HCT116 (cell line): ENCODE measurements around the gene EML4. TPM values are rescaled to one million over a fixed set of nuclear protein-coding genes. Genes with fewer than 3 reads are reported as not detected.

Experiments used
- ATAC-seq: fragments of 200-7000 bp; cut with Tn5 transposase; 2 replicates; pipeline ENCODE4 v1.9.1; 2020; ENCODE audit warnings: mild to moderate bottlenecking, moderate library complexity
- BruUV-seq: library from RNA; stranded (reverse); fragments of 400-500 nt; replicated peaks from 2 replicates; lab custom pipeline; 2021; lab: Mats Ljungman, UMichigan
- CTCF ChIA-PET: fragments of 300-600 bp; sonication (Branson Sonifier 250); formaldehyde crosslinking; loops from one replicate; lab custom pipeline; 2021; ENCODE audit warnings: antibody characterized with exemption; lab: Charles Lee
- POLR2A ChIA-PET: fragments of 300-600, 350-600 bp; sonication (Branson Sonifier 250); formaldehyde crosslinking; loops from one replicate; lab custom pipeline; 2021; ENCODE audit warnings: antibody characterized with exemption; lab: Charles Lee
- RAD21 ChIA-PET, 2 experiments: fragments of 300-600 bp; sonication (Branson Sonifier 250); formaldehyde crosslinking; loops; one replicate each; lab custom pipeline; 2023; ENCODE audit warnings: low total read pairs in 2 of 2; ENCODE audit not compliant: uncharacterized antibody in 2 of 2, unreplicated experiment in 2 of 2, low non-redundant PET in 1 of 2; lab: Charles Lee
- DNase-seq: peaks from one replicate; pipeline ENCODE4 v3.0.0-alpha.2; 2010; ENCODE audit warnings: low read depth, low spot score
- H2AFZ ChIP-seq: fragments of 200-600 bp; shearing (Covaris generic), sonication (generic); 2 replicates; pipeline ENCODE4 v1.6.1; 2017; ENCODE audit warnings: low read depth, mixed run types, mixed read lengths, antibody characterized with exemption, low read length; ENCODE audit not compliant: poor library complexity, severe bottlenecking
- H3K27ac ChIP-seq: 2 replicates; pipeline ENCODE4 v1.5.1; 2012; ENCODE audit warnings: low read depth, low read length
- H3K27me3 ChIP-seq: fragments of 200-600 bp; sonication (generic); 2 replicates; pipeline ENCODE4 v1.6.1; 2016; ENCODE audit warnings: mixed run types, low read length, mixed read lengths; ENCODE audit not compliant: insufficient read depth
- H3K36me3 ChIP-seq, 2 experiments: fragments of 200-500 bp in 1 of 2; fragments of 200-600 bp in 1 of 2; sonication (Bioruptor generic) in 1 of 2; sonication (generic) in 1 of 2; 2 replicates each; pipeline versions ENCODE4 v1.5.1 to v1.6.1; 2014 to 2016; ENCODE audit warnings: low read length in 2 of 2, inconsistent platforms in 1 of 2, mixed read lengths in 1 of 2, mixed run types in 1 of 2; ENCODE audit not compliant: insufficient read depth in 2 of 2, control insufficient read depth in 1 of 2
- H3K4me1 ChIP-seq, 2 experiments: fragments of 200-600 bp in 1 of 2; sonication (generic) in 1 of 2; 2 replicates each; pipeline versions ENCODE4 v1.5.1 to v1.6.1; 2012 to 2017; ENCODE audit warnings: low read length in 2 of 2, inconsistent platforms in 1 of 2, mild to moderate bottlenecking in 1 of 2, mixed read lengths in 1 of 2, mixed run types in 1 of 2, moderate library complexity in 1 of 2; ENCODE audit not compliant: insufficient read depth in 2 of 2, control insufficient read depth in 1 of 2
- H3K4me2 ChIP-seq: fragments of 200-600 bp; sonication (generic); 2 replicates; pipeline ENCODE4 v1.6.1; 2017; ENCODE audit warnings: mixed run types, low read length, mixed read lengths
- H3K4me3 ChIP-seq, 2 experiments: fragments of 200-600 bp in 1 of 2; sonication (generic) in 1 of 2; replicated peaks in 1 of 2; 2 replicates each; pipeline ENCODE4 v1.5.1; 2011 to 2016; ENCODE audit warnings: low read length in 2 of 2, control low read depth in 1 of 2, low read depth in 1 of 2, mild to moderate bottlenecking in 1 of 2, mixed read lengths in 1 of 2, mixed run types in 1 of 2
- H3K79me2 ChIP-seq: fragments of 200-600 bp; sonication (generic); 2 replicates; pipeline ENCODE4 v1.6.1; 2017; ENCODE audit warnings: mild to moderate bottlenecking, mixed run types, low read length, moderate library complexity, mixed read lengths; ENCODE audit not compliant: insufficient read depth
- H3K9ac ChIP-seq: fragments of 200-600 bp; sonication (generic); 2 replicates; pipeline ENCODE4 v1.6.1; 2016; ENCODE audit warnings: low read length, mixed read lengths
- H3K9me2 ChIP-seq: fragments of 200-600 bp; sonication (generic), shearing (Covaris generic); 2 replicates; pipeline ENCODE4 v1.6.1; 2017; ENCODE audit warnings: mixed run types, mild to moderate bottlenecking, moderate library complexity; ENCODE audit not compliant: insufficient read depth
- H3K9me3 ChIP-seq, 2 experiments: fragments of 200-500 bp in 1 of 2; fragments of 200-600 bp in 1 of 2; sonication (Bioruptor generic) in 1 of 2; sonication (generic) in 1 of 2; 2 replicates each; pipeline ENCODE4 v1.6.1; 2014 to 2017; ENCODE audit warnings: low read length in 2 of 2, mixed read lengths in 2 of 2, inconsistent platforms in 1 of 2, low read depth in 1 of 2, mild to moderate bottlenecking in 1 of 2, mixed run types in 1 of 2, moderate library complexity in 1 of 2; ENCODE audit not compliant: control insufficient read depth in 1 of 2, insufficient read depth in 1 of 2
- H4K20me1 ChIP-seq: fragments of 200-600 bp; sonication (generic), shearing (Covaris generic); 2 replicates; pipeline ENCODE4 v1.6.1; 2017; ENCODE audit warnings: mixed run types, mild to moderate bottlenecking, moderate library complexity; ENCODE audit not compliant: insufficient read depth
- CBX3 ChIP-seq: IDR thresholded peaks from 2 replicates; pipeline ENCODE4 v1.6.1; 2012; ENCODE audit warnings: low read depth
- CEBPB ChIP-seq: IDR thresholded peaks from 2 replicates; pipeline ENCODE4 v1.6.1; 2012; ENCODE audit warnings: low read depth
- CTCF ChIP-seq, 3 experiments: fragments of 200-600 bp in 1 of 3; sonication (generic) in 1 of 3; IDR thresholded peaks in 2 of 3; conservative IDR thresholded peaks in 1 of 3; 2 replicates each; pipeline ENCODE4 v1.5.1; 2012 to 2017; ENCODE audit warnings: low read depth in 2 of 3, low read length in 2 of 3, antibody characterized with exemption in 1 of 3, borderline replicate concordance in 1 of 3, control low read depth in 1 of 3, mild to moderate bottlenecking in 1 of 3, mixed read lengths in 1 of 3, mixed run types in 1 of 3, moderate library complexity in 1 of 3; ENCODE audit not compliant: insufficient read depth in 1 of 3
- EGR1 ChIP-seq: IDR thresholded peaks from 2 replicates; pipeline ENCODE4 v1.6.1; 2012; ENCODE audit warnings: low read depth
- ELF1 ChIP-seq: IDR thresholded peaks from 2 replicates; pipeline ENCODE4 v1.6.1; 2012; ENCODE audit warnings: low read depth, borderline replicate concordance
- EZH2 ChIP-seq: fragments of 200-600 bp; sonication (generic); IDR thresholded peaks from 2 replicates; pipeline ENCODE4 v1.6.1; 2017; ENCODE audit warnings: antibody characterized with exemption, mixed run types
- EZH2phosphoT487 ChIP-seq: fragments of 200-600 bp; IDR thresholded peaks from 2 replicates; pipeline ENCODE4 v1.6.1; 2018; ENCODE audit warnings: antibody characterized with exemption, borderline replicate concordance
- FOSL1 ChIP-seq: IDR thresholded peaks from 2 replicates; pipeline ENCODE4 v1.6.1; 2012; ENCODE audit warnings: low read depth
- JUND ChIP-seq: IDR thresholded peaks from 2 replicates; pipeline ENCODE4 v1.6.1; 2012
- POLR2AphosphoS5 ChIP-seq: IDR thresholded peaks from 2 replicates; pipeline ENCODE4 v1.6.1; 2011; ENCODE audit warnings: mild to moderate bottlenecking, low read depth, low read length, moderate library complexity
- RAD21 ChIP-seq: IDR thresholded peaks from 2 replicates; pipeline ENCODE4 v1.6.1; 2012; ENCODE audit warnings: low read depth, mild to moderate bottlenecking
- SIN3A ChIP-seq: IDR thresholded peaks from 2 replicates; pipeline ENCODE4 v1.6.1; 2012; ENCODE audit warnings: low read depth
- SP1 ChIP-seq: IDR thresholded peaks from 2 replicates; pipeline ENCODE4 v1.6.1; 2012; ENCODE audit warnings: low read depth
- SRF ChIP-seq: IDR thresholded peaks from 2 replicates; pipeline ENCODE4 v1.6.1; 2012; ENCODE audit warnings: low read depth
- TCF7L2 ChIP-seq: IDR thresholded peaks from 2 replicates; pipeline ENCODE4 v1.7.0; 2011; ENCODE audit warnings: borderline replicate concordance, inconsistent platforms; ENCODE audit not compliant: insufficient read depth, insufficient read length; ENCODE audit errors: extremely low read depth
- ZBTB33 ChIP-seq: IDR thresholded peaks from 2 replicates; pipeline ENCODE4 v1.6.1; 2011; ENCODE audit warnings: mild to moderate bottlenecking, low read length, moderate library complexity; ENCODE audit not compliant: insufficient replicate concordance; ENCODE audit errors: extremely low read depth
- ZFX ChIP-seq: fragments of 450-650 bp; IDR thresholded peaks from 2 replicates; pipeline ENCODE4 v1.6.1; 2017
- ZNF274 ChIP-seq: fragments of 200-500 bp; sonication (Bioruptor generic); IDR thresholded peaks from 2 replicates; pipeline ENCODE4 v1.6.1; 2014; ENCODE audit warnings: mild to moderate bottlenecking, low read depth, low read length, inconsistent platforms
- intact Hi-C: fragments of 100-400 bp; cut with micrococcal nuclease; formaldehyde crosslinking; loops from 2 replicates; pipeline ENCODE4 v1.10.0; 2022
- total RNA-seq: library from RNA; stranded (reverse); gene quantifications from one replicate; pipeline ENCODE4 v1.2.1, GENCODE V29; 2021; ENCODE audit not compliant: unreplicated experiment
- TF ChIP-seq, protein P1 (sequence below): IDR thresholded peaks from 2 replicates; pipeline ENCODE4 v1.6.1; 2012; ENCODE audit warnings: low read depth
- TF ChIP-seq, protein P2 (sequence below): IDR thresholded peaks from 2 replicates; pipeline ENCODE4 v1.6.1; 2012

EML4 gene
- total RNA-seq, 1 experiment from 2014 or later, result 53.5 TPM

DNA sequence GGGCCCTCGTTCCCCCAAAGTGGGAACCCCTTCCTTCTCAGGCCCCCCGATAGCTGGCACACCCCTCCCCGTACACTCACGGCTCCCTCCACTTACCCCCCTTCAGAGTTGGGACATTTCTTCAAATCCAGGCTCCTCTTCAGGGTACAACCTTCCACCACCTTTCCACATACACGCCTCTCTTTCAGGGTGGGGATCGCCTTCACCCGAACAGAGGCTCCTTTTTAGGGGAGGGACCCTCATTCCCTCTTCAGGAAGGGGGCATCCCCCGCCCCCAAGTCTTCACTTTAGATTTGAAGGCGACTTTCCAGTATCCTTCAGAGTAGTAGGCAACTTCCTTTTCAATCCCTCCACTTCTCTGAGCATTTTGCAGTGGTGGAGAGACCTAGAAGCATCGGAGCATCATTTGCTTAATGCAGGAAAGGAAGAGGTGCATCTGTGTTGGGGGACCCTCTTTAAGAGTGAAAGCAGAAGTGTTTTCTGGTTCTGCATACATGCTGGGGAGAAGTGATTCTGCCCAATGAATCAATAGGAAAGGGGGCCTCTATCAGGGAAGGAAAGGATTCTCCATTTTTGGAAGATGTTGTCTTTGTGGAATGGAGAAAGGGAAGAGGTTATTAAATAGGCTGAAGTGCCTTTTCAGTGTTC lies 845 bp downstream of the EML4 start:
- Histone ChIP-seq H3K9me2 (no peaks in the 10 kb centered on the region), H3K4me3 (peak overlapping the region; percentile 84 to 87), H3K27ac (peak overlapping the region; percentile 62), H3K4me1 (peaks cover 7 to 27% of the 10 kb centered on the region in 2 experiments), H2AFZ (no peak overlapping the region), H3K36me3 (no peaks in the 10 kb centered on the region), H3K9ac (peak overlapping the region; percentile 87), H3K79me2 (peaks cover 55% of the 10 kb centered on the region), H3K27me3 (no peaks in the 10 kb centered on the region), H4K20me1 (no peaks in the 10 kb centered on the region), H3K9me3 (no peaks in the 10 kb centered on the region), H3K4me2 (peak overlapping the region; percentile 90)
- DNase-seq, result no peak
- intact Hi-C loops, result no loop called here
- ChIA-PET CTCF (no interaction called here), POLR2A (no interaction called here), RAD21 (no interaction called here)
- TSS peak; percentile 35 for BruUV-seq
- ATAC-seq, result no peak
- no peak for TF ChIP-seq EZH2
- no peak for TF ChIP-seq SP1
- no peak for TF ChIP-seq SIN3A
- TF ChIP-seq ZBTB33, result no peak
- no peak for TF ChIP-seq CBX3
- no peak for TF ChIP-seq TCF7L2
- TF ChIP-seq JUND, result no peak
- TF ChIP-seq, protein P1, sequence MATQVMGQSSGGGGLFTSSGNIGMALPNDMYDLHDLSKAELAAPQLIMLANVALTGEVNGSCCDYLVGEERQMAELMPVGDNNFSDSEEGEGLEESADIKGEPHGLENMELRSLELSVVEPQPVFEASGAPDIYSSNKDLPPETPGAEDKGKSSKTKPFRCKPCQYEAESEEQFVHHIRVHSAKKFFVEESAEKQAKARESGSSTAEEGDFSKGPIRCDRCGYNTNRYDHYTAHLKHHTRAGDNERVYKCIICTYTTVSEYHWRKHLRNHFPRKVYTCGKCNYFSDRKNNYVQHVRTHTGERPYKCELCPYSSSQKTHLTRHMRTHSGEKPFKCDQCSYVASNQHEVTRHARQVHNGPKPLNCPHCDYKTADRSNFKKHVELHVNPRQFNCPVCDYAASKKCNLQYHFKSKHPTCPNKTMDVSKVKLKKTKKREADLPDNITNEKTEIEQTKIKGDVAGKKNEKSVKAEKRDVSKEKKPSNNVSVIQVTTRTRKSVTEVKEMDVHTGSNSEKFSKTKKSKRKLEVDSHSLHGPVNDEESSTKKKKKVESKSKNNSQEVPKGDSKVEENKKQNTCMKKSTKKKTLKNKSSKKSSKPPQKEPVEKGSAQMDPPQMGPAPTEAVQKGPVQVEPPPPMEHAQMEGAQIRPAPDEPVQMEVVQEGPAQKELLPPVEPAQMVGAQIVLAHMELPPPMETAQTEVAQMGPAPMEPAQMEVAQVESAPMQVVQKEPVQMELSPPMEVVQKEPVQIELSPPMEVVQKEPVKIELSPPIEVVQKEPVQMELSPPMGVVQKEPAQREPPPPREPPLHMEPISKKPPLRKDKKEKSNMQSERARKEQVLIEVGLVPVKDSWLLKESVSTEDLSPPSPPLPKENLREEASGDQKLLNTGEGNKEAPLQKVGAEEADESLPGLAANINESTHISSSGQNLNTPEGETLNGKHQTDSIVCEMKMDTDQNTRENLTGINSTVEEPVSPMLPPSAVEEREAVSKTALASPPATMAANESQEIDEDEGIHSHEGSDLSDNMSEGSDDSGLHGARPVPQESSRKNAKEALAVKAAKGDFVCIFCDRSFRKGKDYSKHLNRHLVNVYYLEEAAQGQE, result no peak
- no peak for TF ChIP-seq SRF
- no peak for TF ChIP-seq CTCF (IDR thresholded peaks at IDR 0.05 in 2 of 3, conservative IDR thresholded peaks at IDR 0.05 in 1 of 3; ENCODE audit: borderline replicate concordance in 1 of 3, insufficient read depth in 1 of 3, low read depth in 2 of 3, low read length in 2 of 3)
- TF ChIP-seq, protein P2, sequence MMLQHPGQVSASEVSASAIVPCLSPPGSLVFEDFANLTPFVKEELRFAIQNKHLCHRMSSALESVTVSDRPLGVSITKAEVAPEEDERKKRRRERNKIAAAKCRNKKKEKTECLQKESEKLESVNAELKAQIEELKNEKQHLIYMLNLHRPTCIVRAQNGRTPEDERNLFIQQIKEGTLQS, result no peak
- TF ChIP-seq ELF1, result no peak
- no peak for TF ChIP-seq POLR2AphosphoS5
- TF ChIP-seq ZFX, result no peak
- TF ChIP-seq EGR1, result no peak
- TF ChIP-seq FOSL1, result no peak
- no peak for TF ChIP-seq EZH2phosphoT487
- no peak for TF ChIP-seq CEBPB
- TF ChIP-seq RAD21, result no peak
- TF ChIP-seq ZNF274, result no peak
